GM12878 (cell line): Measurements from ENCODE around the gene CBR3. TPM values are rescaled to one million over a fixed set of nuclear protein-coding genes. Genes with fewer than 3 reads are reported as not detected.

Experiments used
- ATAC-seq: fragments of 200-7000 bp; cut with Tn5 transposase; 3 replicates; pipeline ENCODE4 v1.9.1; 2020; ENCODE audit warnings: mild to moderate bottlenecking, moderate library complexity
- BruUV-seq: library from RNA; stranded (reverse); fragments of 400-500 nt; replicated peaks from 2 replicates; lab custom pipeline; 2021; lab: Mats Ljungman, UMichigan
- CTCF ChIA-PET: fragments of 300-600 bp; sonication (Branson Sonifier 250); formaldehyde crosslinking; extraction: SDS; loops from one replicate; lab custom pipeline; 2021; ENCODE audit warnings: inconsistent platforms; lab: Yijun Ruan, JAX
- POLR2A ChIA-PET: fragments of 350-600 bp; formaldehyde crosslinking; extraction: SDS; loops from one replicate; lab custom pipeline; 2021; ENCODE audit warnings: inconsistent platforms; lab: Charles Lee
- RAD21 ChIA-PET: fragments of 300-600 bp; sonication (Branson Sonifier 250); formaldehyde crosslinking; loops from one replicate; lab custom pipeline; 2023; ENCODE audit warnings: antibody characterized with exemption; ENCODE audit not compliant: unreplicated experiment; lab: Charles Lee
- SMC1A ChIA-PET: fragments of 300-600 bp; sonication (Branson Sonifier 250); formaldehyde crosslinking; loops from one replicate; lab custom pipeline; 2023; ENCODE audit not compliant: unreplicated experiment, uncharacterized antibody; lab: Charles Lee
- DNase-seq: peaks from one replicate; pipeline ENCODE4 v3.0.0-alpha.2; 2011; ENCODE audit warnings: low read depth, low spot score
- FAIRE-seq: peaks from 3 replicates; lab custom pipeline; 2011; peaks lifted over from hg19 to GRCh38; lab: Jason Lieb, UNC
- H2AFZ ChIP-seq: 2 replicates; pipeline ENCODE4 v1.6.0; 2011; ENCODE audit warnings: low read depth, low read length, control low read depth; ENCODE audit not compliant: control insufficient read depth
- H3K27ac ChIP-seq: 2 replicates; pipeline ENCODE4 v1.5.1; 2011; ENCODE audit warnings: control low read depth; ENCODE audit not compliant: control insufficient read depth, insufficient read depth
- H3K27me3 ChIP-seq, 2 experiments: replicated peaks in 1 of 2; 2 replicates each; pipeline versions ENCODE4 v1.6.0 to v1.6.1; 2011; ENCODE audit warnings: low read length in 1 of 2; ENCODE audit not compliant: control insufficient read depth in 2 of 2, insufficient read depth in 2 of 2
- H3K36me3 ChIP-seq, 2 experiments: 2 replicates each; pipeline ENCODE4 v1.5.1; 2011; ENCODE audit warnings: low read length in 1 of 2; ENCODE audit not compliant: control insufficient read depth in 2 of 2, insufficient read depth in 2 of 2
- H3K4me1 ChIP-seq: 2 replicates; pipeline ENCODE4 v1.6.1; 2011; ENCODE audit warnings: mild to moderate bottlenecking, low read length, moderate library complexity, mixed read lengths; ENCODE audit not compliant: control insufficient read depth, insufficient read depth
- H3K4me2 ChIP-seq: 2 replicates; pipeline ENCODE4 v1.6.0; 2011; ENCODE audit warnings: control low read depth; ENCODE audit not compliant: control insufficient read depth, insufficient read depth
- H3K4me3 ChIP-seq: fragments of 200-600 bp; sonication (generic); 2 replicates; pipeline ENCODE4 v1.5.1; 2016
- H3K79me2 ChIP-seq: 2 replicates; pipeline ENCODE4 v1.6.0; 2011; ENCODE audit warnings: low read length; ENCODE audit not compliant: control insufficient read depth, insufficient read depth
- H3K9ac ChIP-seq: 2 replicates; pipeline ENCODE4 v1.8.0; 2011; ENCODE audit warnings: low read length, control low read depth, mixed read lengths; ENCODE audit not compliant: control insufficient read depth, insufficient read depth
- H3K9me3 ChIP-seq: replicated peaks from 3 replicates; pipeline ENCODE4 v1.5.1; 2011; ENCODE audit warnings: mild to moderate bottlenecking, low read length; ENCODE audit not compliant: control insufficient read depth, insufficient read depth
- H4K20me1 ChIP-seq: 2 replicates; pipeline ENCODE4 v1.6.0; 2011; ENCODE audit not compliant: control insufficient read depth, insufficient read depth
- ASH2L ChIP-seq: fragments of 300-600, 200-600 bp; sonication (generic); IDR thresholded peaks from 2 replicates; pipeline ENCODE4 v1.6.1; 2017; ENCODE audit warnings: low read depth, mild to moderate bottlenecking, borderline replicate concordance
- ATF2 ChIP-seq: IDR thresholded peaks from 2 replicates; pipeline ENCODE4 v1.6.1; 2012; ENCODE audit warnings: low read length, inconsistent platforms
- BRCA1 ChIP-seq: IDR thresholded peaks from 2 replicates; pipeline ENCODE4 v1.6.1; 2011; ENCODE audit warnings: low read depth, low read length, improper control_type of control experiment
- EP300 ChIP-seq, 2 experiments: fragments of 150-350 bp in 1 of 2; IDR thresholded peaks; 2 replicates each; pipeline ENCODE4 v1.6.1; 2011 to 2012; ENCODE audit warnings: low read depth in 2 of 2, low read length in 2 of 2, borderline replicate concordance in 1 of 2, improper control_type of control experiment in 1 of 2, inconsistent platforms in 1 of 2; ENCODE audit not compliant: control insufficient read depth in 1 of 2
- ETV6 ChIP-seq, 2 experiments: fragments of 450-650 bp in 1 of 2; IDR thresholded peaks in 1 of 2; conservative IDR thresholded peaks in 1 of 2; 2 replicates each; pipeline ENCODE4 v1.6.1; 2014; ENCODE audit warnings: antibody characterized with exemption in 1 of 2, borderline replicate concordance in 1 of 2, low read depth in 1 of 2, mild to moderate bottlenecking in 1 of 2, moderate library complexity in 1 of 2
- IRF5 ChIP-seq: fragments of 450-650 bp; IDR thresholded peaks from 2 replicates; pipeline ENCODE4 v1.6.1; 2017; ENCODE audit warnings: borderline replicate concordance
- KAT2A ChIP-seq: conservative IDR thresholded peaks from 2 replicates; pipeline ENCODE4 v1.6.1; 2011; ENCODE audit warnings: low read depth, low read length; ENCODE audit not compliant: control insufficient read depth
- MLLT1 ChIP-seq: fragments of 450-650 bp; IDR thresholded peaks from 2 replicates; pipeline ENCODE4 v1.6.1; 2016; ENCODE audit warnings: mild to moderate bottlenecking
- POU2F2 ChIP-seq: IDR thresholded peaks from 3 replicates; pipeline ENCODE4 v1.6.1; 2011; ENCODE audit warnings: low read depth, mild to moderate bottlenecking, low read length, borderline replicate concordance
- RB1 ChIP-seq: fragments of 450-650 bp; formaldehyde crosslinking; IDR thresholded peaks from 2 replicates; pipeline ENCODE4 v1.6.1; 2017; ENCODE audit warnings: mild to moderate bottlenecking, borderline replicate concordance
- SMARCA5 ChIP-seq: fragments of 450-650 bp; IDR thresholded peaks from 2 replicates; pipeline ENCODE4 v1.6.1; 2017; ENCODE audit warnings: mild to moderate bottlenecking
- USF2 ChIP-seq: IDR thresholded peaks from 2 replicates; pipeline ENCODE4 v1.6.1; 2011; ENCODE audit warnings: low read depth, low read length, improper control_type of control experiment, borderline replicate concordance
- WRNIP1 ChIP-seq: IDR thresholded peaks from 2 replicates; pipeline ENCODE4 v1.6.1; 2011; ENCODE audit warnings: low read depth, low read length, improper control_type of control experiment, borderline replicate concordance
- ZBTB33 ChIP-seq: fragments of 450-650 bp; IDR thresholded peaks from 2 replicates; pipeline ENCODE4 v1.6.1; 2017; ENCODE audit warnings: mild to moderate bottlenecking
- ZNF24 ChIP-seq: fragments of 450-650 bp; IDR thresholded peaks from 2 replicates; pipeline ENCODE4 v1.6.1; 2017; ENCODE audit warnings: antibody characterized with exemption, mild to moderate bottlenecking
- ZNF384 ChIP-seq: IDR thresholded peaks from 2 replicates; pipeline ENCODE4 v1.6.1; 2012; ENCODE audit warnings: low read depth, mild to moderate bottlenecking, low read length, improper control_type of control experiment, borderline replicate concordance
- WGBS: methylation state at CpG from one replicate; pipeline ENCODE4 v1.1.6; 2016; ENCODE audit warnings: low lambda C conversion rate; ENCODE audit not compliant: insufficient replicate concordance, insufficient coverage; ENCODE audit errors: missing lambda C conversion rate; 5-methylcytosine and 5-hydroxymethylcytosine counted together
- in situ Hi-C: fragments of 300-500 bp; cut with MboI; formaldehyde crosslinking; loops from 9 replicates; pipeline ENCODE4 v1.14.3; 2018; ENCODE audit warnings: mixed read lengths
- intact Hi-C: fragments of 100-400 bp; cut with micrococcal nuclease; formaldehyde crosslinking; loops from one replicate; pipeline ENCODE4 v1.14.2; 2022; ENCODE audit not compliant: unreplicated experiment
- polyA plus RNA-seq, 11 experiments: library from polyadenylated mRNA; depleted of rRNA in 4 of 11; unstranded in 6 of 11; stranded (reverse) in 5 of 11; fragments of >200 nt; fragmentation: Nextera tagmentation in 4 of 11; fragmentation: Illumina TruSeq in 1 of 11; extraction: Ambion mirVana in 4 of 11; extraction: Trizol in 1 of 11; gene quantifications; 1 replicate in 1 of 11; 2 replicates in 10 of 11; pipeline versions ENCODE4 v1.2.1 to v1.2.3, GENCODE V29; 2011 to 2016; ENCODE audit warnings: inconsistent platforms in 2 of 11, missing spikeins in 2 of 11, low read depth in 1 of 11
- total RNA-seq, 4 experiments: library from RNA; depleted of rRNA in 3 of 4; stranded (reverse); fragments of >200 nt in 3 of 4; fragmentation: Illumina TruSeq in 1 of 4; extraction: Trizol in 1 of 4; gene quantifications; 2 replicates each; pipeline versions ENCODE4 v1.2.1 to v1.2.3, GENCODE V29; 2013 to 2021

The CBR3 gene
- total and polyA plus RNA-seq, 10 of the 15 experiments (the other 5 are each of a cell fraction or from before 2014, with no cell fraction given) = 0.48 to 17.2 (median 11.2) TPM

- H3K4me1 ChIP-seq = peaks cover 9% of the 10 kb centered on the region
- RAD21 ChIA-PET = no interaction called here
- POLR2A ChIA-PET = no interaction called here
- no peak overlapping the region for H3K4me2 ChIP-seq
- H3K4me3 ChIP-seq = no peak overlapping the region
- no TSS peak for BruUV-seq
- no peaks in the 10 kb centered on the region for H3K27me3 ChIP-seq
- intact Hi-C loops = no loop called here
- no peaks in the 10 kb centered on the region for H3K79me2 ChIP-seq
- no peaks in the 10 kb centered on the region for H3K36me3 ChIP-seq
- WGBS = 87% methylated on average over 11 of the region's 11 CpGs
- H2AFZ ChIP-seq = no peak overlapping the region
- H3K27ac ChIP-seq = no peak overlapping the region
- no peaks in the 10 kb centered on the region for H3K9me3 ChIP-seq
- DNase-seq (no peak), ATAC-seq (no peak), FAIRE-seq (no peak)
- SMC1A ChIA-PET = interaction anchor here (0.9 kb wide), 1 partner anchor 9 kb away, joined by 3 read pairs; no protein-coding TSS in a partner anchor
- in situ Hi-C loops = no loop called here
- CTCF ChIA-PET = interaction anchor here (0.5 to 0.7 kb wide), 3 partner anchors 20 to 744 kb away, joined by 3 read pairs; no protein-coding TSS in a partner anchor
- no peak overlapping the region for H3K9ac ChIP-seq
- no peaks in the 10 kb centered on the region for H4K20me1 ChIP-seq
- TF ChIP-seq BRCA1 (no peak), POU2F2 (no peak), ASH2L (no peak), MLLT1 (no peak), ZNF384 (no peak), EP300 (IDR thresholded peaks at IDR 0.05; ENCODE audit: borderline replicate concordance in 1 of 2, control insufficient read depth in 1 of 2, low read depth in 2 of 2, low read length in 2 of 2) (no peak), USF2 (no peak), ATF2 (no peak), IRF5 (no peak), ZBTB33 (no peak), RB1 (no peak), KAT2A (no peak), SMARCA5 (no peak), WRNIP1 (no peak), ZNF24 (no peak), ETV6 (conservative IDR thresholded peaks at IDR 0.05 in 1 of 2, IDR thresholded peaks at IDR 0.05 in 1 of 2; ENCODE audit: borderline replicate concordance in 1 of 2, low read depth in 1 of 2) (no peak)
Measured at GRCh38 chr21:36183144-36183795, 48.4 kb downstream of the CBR3 start.
